GM21360 (cell line): Measurements from ENCODE around the gene UBLCP1.

Source experiments
- ATAC-seq: cut with Tn5 transposase; IDR thresholded peaks from one replicate; pipeline ENCODE4 v1.9.1; 2021; ENCODE audit warnings: mild to moderate bottlenecking, moderate library complexity; ENCODE audit not compliant: unreplicated experiment

Gene UBLCP1

DNA sequence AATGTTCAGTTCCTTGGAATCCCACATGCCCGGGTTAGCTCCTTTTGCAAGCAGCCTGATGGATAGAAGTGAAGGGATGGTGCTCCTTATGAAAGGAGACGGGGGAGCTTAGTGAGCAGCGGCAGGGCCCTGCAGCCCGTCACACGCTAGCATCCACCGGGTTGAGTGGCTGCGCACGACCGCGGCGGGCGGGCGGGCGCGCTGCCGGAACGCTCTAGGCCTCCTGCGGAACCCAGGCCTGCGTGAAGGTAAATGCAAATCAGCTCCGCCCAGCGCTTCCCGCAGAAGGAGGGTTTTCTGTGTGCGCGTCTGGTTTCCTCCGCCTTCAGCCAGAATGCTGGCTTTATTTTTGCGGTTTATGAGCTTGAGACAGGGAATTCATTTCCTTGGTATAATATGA, 47.4 kb downstream of the UBLCP1 start:
- no peak for ATAC-seq

DNA sequence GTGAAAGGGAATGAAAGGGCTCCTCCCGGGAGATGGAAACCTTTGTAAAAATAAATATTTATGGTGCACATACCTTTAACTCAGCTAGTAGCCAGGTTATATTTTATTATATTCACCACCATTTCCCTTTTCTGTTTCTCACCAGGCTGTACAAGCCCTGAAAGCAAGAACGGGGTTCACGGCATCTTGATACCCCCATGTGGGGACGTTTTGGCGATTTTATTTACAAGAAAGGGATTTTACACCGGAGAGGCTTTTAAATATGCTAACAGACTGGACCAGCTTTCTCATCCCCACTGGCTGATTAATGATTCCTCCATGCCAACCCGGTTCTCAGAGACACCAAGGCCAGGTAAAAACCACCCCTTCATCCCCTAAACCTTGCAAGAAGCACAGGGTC, 48.0 kb downstream of the UBLCP1 start:
- no peak for ATAC-seq

DNA sequence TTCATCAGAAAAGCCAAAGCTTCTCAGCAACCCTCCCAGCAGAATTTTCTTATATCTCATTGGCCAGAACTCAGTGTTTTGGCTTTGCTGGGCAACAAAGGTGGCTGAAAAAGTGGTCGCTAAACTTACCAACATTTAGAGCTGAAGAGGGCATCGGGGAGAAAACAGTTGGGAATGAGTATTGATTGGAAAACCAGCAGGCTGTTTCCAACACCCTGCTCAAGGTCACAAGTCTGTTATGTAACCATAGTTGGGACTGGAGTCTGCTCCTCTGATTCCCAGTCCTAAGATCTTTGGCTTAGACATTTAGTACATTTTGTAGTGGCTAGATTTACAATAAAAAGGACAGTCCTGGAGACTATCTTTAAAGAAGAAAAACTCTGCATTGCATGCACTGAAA, 50.1 kb downstream of the UBLCP1 start:
- ATAC-seq = no peak

DNA sequence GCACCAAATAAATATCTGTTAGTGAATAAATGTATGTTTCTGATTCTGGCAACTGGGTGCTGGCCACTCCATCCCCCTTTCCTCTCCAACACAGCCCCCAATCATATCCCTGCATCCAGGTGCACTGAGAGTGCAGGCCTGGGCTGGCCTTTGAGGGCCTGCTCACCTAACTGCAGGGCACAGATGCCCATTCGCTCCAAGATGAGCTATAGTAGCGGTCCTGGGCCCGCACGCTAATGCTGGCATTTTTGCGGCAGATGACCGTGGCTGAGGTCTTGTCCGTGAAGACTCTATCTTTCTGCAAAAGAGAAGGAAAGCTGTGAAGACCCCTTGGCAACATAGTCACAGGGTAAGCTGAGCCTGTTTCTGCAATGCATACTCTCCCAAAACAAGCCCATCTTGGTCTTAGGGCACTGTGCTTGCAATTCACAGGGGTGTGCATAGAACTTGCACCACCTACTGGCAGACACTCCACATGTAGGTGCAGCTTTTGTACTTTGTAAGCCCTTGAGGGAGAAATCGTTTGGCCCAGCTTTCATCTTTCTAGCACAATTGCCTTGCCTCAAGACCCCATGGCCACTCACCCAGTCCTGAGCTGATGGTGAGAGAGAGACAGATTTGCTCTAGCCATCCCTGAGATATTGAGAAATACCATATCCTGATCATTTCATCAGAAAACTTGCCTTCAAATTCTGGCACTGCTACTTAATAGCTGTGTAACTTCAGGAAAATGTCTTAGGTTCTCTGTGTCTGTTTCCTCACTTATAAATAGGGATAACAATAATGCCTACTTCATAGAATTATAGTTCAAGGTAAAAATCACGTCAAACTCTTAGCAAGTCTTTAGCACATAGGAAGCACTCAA, 53.7 kb downstream of the UBLCP1 start:
- ATAC-seq = no peak

DNA sequence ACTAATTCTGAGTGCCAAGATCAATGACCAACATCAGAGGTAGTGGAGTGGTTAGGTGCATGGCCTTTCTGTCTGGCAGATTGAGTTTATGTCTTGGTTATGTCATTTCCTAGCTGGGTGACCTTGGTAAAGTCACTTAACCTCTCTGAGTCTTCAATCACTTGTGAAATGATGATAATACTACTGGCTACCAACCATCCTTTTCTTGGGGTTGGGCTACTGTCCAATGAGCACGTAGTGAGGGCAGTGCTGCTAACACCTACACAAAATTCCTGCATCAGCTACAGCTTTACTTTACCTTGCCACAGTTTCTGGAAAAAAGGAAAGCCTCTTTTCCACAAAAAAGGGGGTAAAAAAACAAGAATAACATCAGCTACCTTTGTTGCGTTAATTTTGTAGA, 54.8 kb downstream of the UBLCP1 start:
- no peak for ATAC-seq

DNA sequence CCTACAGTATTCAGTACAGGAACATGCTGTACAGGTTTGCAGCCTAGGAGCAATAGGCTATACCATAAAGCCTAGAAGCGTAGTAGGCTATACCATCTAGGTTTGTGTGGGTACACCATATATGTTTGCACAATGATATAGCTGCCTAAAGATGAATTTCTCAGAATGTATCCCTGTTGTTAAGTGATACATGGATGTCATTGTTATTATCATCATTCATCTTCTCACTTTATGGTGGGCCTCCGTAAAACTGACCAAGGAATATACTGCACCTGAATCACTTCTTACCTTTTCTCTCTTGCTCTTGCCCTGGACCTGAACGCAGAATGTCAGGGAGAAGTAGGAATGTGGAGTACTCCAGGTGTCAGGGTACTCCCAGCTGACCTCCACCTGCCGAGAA, 55.4 kb downstream of the UBLCP1 start:
- no peak for ATAC-seq

DNA sequence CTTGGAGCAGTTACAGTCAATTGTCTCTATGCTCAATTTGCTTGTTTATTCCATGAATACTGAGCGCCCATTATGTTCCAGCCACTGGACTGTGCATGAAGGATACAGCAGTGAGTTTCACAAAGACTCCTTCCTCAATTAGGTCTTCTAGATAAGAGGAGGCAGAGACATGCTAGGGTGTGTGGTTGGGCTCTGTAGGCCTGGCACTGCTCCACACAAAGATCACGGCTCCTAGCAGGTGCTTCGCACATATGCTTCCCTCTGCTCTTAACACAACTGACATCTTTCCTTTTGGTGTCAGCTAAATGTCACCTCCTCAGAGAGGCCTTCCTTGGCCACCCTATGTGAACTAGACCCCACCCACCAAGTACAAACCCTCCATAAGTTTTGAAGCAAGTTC, 56.3 kb downstream of the UBLCP1 start:
- no peak for ATAC-seq

- ATAC-seq = no peak
Observed at GRCh38 chr5:159319832-159320231, 56.7 kb downstream of the UBLCP1 start.

GRCh38 chr5:159322180-159322579, 59.1 kb downstream of the UBLCP1 start:
- no peak for ATAC-seq

- ATAC-seq = no peak
Observed at GRCh38 chr5:159324102-159324755, 61.1 kb downstream of the UBLCP1 start.

DNA sequence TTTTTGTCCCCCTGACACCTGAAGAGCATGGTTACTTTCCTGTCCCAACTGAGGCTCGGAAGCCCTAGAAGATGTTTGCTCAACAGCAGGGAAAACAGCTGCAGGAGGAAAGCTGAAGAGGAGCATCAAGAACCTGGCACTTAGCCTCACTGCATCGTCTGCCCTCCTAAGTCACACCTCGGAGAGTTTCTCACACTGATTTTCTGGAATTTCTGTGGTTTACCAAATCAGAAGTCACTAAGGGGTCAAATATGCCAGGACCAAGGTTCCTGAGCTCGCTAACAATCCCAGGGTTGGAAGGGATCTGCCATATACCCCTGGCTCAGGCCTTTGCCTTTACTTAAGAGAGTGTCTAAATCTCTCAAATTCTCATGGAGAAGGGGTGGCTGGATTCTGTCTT, 61.9 kb downstream of the UBLCP1 start:
- ATAC-seq = no peak

DNA sequence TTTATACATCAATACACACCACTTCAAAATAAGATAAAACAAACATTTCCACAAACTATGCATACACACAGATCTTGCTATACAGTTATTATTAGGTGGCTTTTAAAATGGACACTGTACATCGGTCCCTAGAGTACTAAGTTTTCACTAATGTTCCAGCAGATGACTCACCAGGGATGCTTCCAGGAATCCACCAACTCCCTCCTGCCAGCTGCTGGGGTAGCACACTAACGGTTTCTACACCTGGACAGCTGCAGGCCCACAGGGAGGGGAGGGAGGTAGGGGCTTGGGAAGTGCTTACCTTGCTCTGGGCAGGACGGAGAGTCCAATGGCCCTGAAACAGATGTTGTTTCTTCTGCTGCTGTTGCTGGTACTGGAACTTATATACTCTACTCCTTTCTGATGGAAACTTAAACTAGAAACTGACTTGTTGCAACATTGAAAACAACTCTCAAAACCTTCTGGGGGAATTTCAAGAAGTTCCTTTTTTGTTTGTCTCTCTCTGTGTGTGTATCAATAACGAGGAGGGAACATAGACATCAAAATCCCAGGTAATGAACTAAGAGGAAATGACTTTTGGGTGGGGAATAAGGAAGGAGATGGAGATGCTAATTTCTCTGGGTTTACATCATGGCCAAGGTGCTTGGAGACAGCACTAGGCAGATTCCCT, 67.2 kb downstream of the UBLCP1 start, which contains the start of gene IL12B:
Gene IL12B, minus strand, starts transcription at position 357 of the 670 bp plus-strand sequence. CDS start 3,705 bp downstream, outside the sequence.
- no peak for ATAC-seq

DNA sequence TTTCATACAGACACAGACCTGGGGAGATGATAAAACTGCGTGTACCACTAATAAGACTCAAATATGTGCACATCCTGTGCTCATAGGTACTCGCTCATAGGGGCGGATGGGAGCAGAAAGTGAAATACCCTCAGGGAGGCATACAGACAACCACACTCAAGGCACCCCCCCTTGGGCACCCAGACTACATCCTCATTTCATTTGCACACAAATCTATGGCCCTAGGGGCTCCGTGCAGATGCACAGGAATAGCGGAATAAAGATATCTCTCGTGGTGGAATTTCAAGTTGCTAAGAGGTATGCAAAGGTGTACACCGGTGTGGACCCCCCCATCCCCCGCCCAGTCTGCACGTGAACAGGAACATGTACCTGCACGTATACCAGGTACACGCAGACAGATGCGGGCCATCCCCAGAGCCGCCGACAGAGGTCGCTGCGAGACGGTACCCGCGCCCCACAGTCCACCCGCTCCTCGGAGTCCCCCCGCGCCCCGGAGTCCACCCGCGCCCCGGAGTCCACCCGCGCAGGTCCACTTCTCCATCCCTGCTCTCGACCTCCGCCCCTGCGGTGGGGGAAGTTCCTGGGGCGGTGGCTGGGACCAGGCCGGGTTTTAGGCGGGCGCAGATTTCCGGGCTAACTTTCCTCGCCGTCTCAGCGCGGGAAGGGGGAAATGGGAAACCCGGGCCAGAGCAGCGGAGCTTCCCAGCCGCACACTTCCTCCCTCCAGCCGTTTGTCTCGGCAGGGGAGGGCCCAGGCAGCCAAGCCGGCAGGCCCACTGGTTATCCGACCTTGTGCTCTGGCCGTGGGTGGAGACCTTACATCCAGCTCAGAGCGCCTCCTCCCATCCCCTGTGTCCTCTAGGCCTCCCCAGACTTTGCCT, 68.2 kb downstream of the UBLCP1 start:
- peak; percentile 60 for ATAC-seq

DNA sequence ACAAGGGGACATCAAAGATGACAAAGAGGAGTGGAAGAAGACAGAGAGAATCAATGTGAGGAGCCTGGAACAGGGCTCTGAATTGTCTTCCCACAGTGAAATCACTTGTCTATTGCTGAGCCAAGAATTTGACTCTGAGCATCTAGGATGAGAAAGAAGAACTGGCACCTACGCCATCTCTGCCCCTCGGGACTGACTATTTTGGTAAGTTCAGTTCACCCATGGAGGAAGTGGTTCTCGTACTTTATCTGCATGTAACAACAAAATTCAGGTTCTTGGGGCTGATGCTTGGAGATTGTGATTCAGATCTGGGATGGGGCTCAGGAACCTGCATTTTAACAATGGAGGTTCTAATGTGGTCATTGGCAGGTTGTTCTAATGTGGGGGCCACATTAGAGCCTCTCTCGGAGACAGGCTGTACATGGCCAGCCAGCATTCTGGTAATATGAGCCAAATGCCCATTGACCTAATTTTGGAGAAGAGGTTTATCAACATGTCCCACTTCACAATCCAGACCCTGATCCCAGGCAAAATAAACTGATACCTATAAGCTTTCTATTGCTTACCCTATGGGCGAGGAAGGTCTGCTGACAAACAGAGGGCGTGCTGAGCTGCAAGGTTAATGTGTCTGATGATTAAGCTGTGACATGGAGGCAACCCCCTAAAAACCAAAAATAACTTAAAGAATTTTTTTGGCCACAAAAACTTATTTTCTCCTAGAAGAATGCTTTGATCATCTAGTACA, 69.9 kb downstream of the UBLCP1 start:
- no peak for ATAC-seq

DNA sequence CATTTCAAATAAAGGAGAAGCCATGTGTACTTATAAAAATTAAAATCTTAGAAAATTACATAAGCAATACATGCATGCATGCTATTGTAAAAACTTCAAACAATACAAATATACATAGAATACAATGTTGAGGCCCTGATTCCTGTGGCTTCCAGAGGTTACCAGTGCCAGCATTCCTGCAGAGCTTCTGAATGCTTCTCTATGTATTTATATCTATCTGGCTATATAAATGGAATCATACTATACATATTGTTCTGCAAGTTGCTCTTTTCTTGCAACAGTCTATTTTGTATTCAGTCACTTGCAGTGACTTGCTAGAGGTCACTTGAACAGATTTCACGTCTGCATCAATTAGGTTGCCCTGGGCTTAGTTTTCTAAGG, 70.4 kb downstream of the UBLCP1 start:
- ATAC-seq = no peak
